ENCODE results near the gene FIGNL1. TPM values are rescaled to one million over a fixed set of nuclear protein-coding genes. Genes with fewer than 3 reads are reported as not detected.

Gene FIGNL1
- total and polyA plus RNA-seq, 2 of the 4 experiments (the other 2 are of a cell fraction): 8.2 to 27.1 TPM

GRCh38 chr7:50449501-50449880 is 659 bp downstream of the FIGNL1 start:
- DNase-seq: no peak
- Histone ChIP-seq H3K4me3 (ENCODE audit: insufficient read depth, low read depth, low read length) (peak overlapping the region; percentile 79), H4K20me1 (ENCODE audit: insufficient read depth, low read length) (no peaks in the 10 kb centered on the region), H3K9me1 (ENCODE audit: insufficient read depth, low read length) (no peaks in the 10 kb centered on the region), H3K36me3 (ENCODE audit: control insufficient read depth, insufficient read depth, low read length) (peaks cover 7% of the 10 kb centered on the region), H2BK20ac (ENCODE audit: low read depth, low read length) (no peak overlapping the region), H3K14ac (replicated peaks; ENCODE audit: low read depth, low read length) (no peak overlapping the region), H4K5ac (ENCODE audit: low read depth, low read length) (no peak overlapping the region), H3K4me1 (ENCODE audit: control insufficient read depth, insufficient read depth, low read length) (no peaks in the 10 kb centered on the region), H4K91ac (ENCODE audit: insufficient read depth, low read depth, low read length) (no peak overlapping the region), H3K4ac (ENCODE audit: low read depth, low read length) (no peak overlapping the region), H3K27me3 (ENCODE audit: control insufficient read depth, insufficient read depth, low read length) (peaks cover 4% of the 10 kb centered on the region), H4K8ac (ENCODE audit: low read depth in 2 of 2, low read length in 2 of 2) (no peak overlapping the region), H3K18ac (ENCODE audit: low read depth, low read length) (no peak overlapping the region), H3K9ac (ENCODE audit: low read depth, low read length) (peak overlapping the region; percentile 70), H2BK5ac (ENCODE audit: low read depth, low read length, poor library complexity, severe bottlenecking) (no peak overlapping the region), H2BK120ac (ENCODE audit: low read depth, low read length) (no peak overlapping the region), H3K4me2 (ENCODE audit: low read depth, low read length) (peak overlapping the region; percentile 84), H2AFZ (replicated peaks; ENCODE audit: low read length, poor library complexity) (peak overlapping the region; percentile 98), H3K27ac (ENCODE audit: insufficient read depth, low read length) (no peak overlapping the region), H3K79me1 (ENCODE audit: low read depth in 1 of 2, low read length in 2 of 2) (peaks cover 12 to 15% of the 10 kb centered on the region in 2 experiments), H2AK5ac (ENCODE audit: low read depth, low read length) (no peak overlapping the region), H2AK9ac (replicated peaks; ENCODE audit: low read depth, low read length, poor library complexity) (peak overlapping the region; percentile 11), H3K56ac (ENCODE audit: extremely low read depth, insufficient read depth, low read length) (peak overlapping the region; percentile 24), H2BK15ac (ENCODE audit: low read depth, low read length) (no peak overlapping the region), H3K9me3 (ENCODE audit: control insufficient read depth, insufficient read depth, low read length) (no peaks in the 10 kb centered on the region), H3K23ac (ENCODE audit: low read depth, low read length) (no peak overlapping the region)
- BruUV-seq (replicated peaks): no TSS peak
- ATAC-seq (ENCODE audit: low read depth): no peak
- ChIA-PET CTCF (no interaction called here), POLR2A (ENCODE audit: unreplicated experiment) (no interaction called here)
- no CpG with 5 or more reads among the region's 5 CpGs for WGBS, 2 experiments (ENCODE audit: extremely low coverage in 2 of 2, insufficient read length in 1 of 2)
- in situ Hi-C loops (cut with MboI; ENCODE audit: low sequenced_read_pairs) (no loop called here), dilution Hi-C loops (cut with HindIII; ENCODE audit: low sequenced_read_pairs, unreplicated experiment) (no loop called here), intact Hi-C loops (cut with micrococcal nuclease) (no loop called here)
- TF ChIP-seq SMC3 (IDR thresholded peaks at IDR 0.05; ENCODE audit: low read depth, low read length): no peak
- TF ChIP-seq USF2 (IDR thresholded peaks at IDR 0.05; ENCODE audit: low read depth, low read length): no peak
- TF ChIP-seq ELK1 (IDR thresholded peaks at IDR 0.05; ENCODE audit: borderline replicate concordance, low read depth, low read length): no peak
- TF ChIP-seq RAD21 (IDR thresholded peaks at IDR 0.05; ENCODE audit: low read length): no peak
- TF ChIP-seq FOS (IDR thresholded peaks at IDR 0.05; ENCODE audit: low read depth, low read length): no peak
- no peak for TF ChIP-seq MAZ (IDR thresholded peaks at IDR 0.05; ENCODE audit: borderline replicate concordance, low read depth, low read length)
- TF ChIP-seq NFE2L2 (IDR thresholded peaks at IDR 0.05; ENCODE audit: low read depth, low read length): no peak
- no peak for TF ChIP-seq RFX5 (IDR thresholded peaks at IDR 0.05; ENCODE audit: low read depth, low read length)
- no peak for TF ChIP-seq CHD1 (IDR thresholded peaks at IDR 0.05; ENCODE audit: low read depth, low read length)
- TF ChIP-seq POLR2A (IDR thresholded peaks at IDR 0.05; ENCODE audit: low read depth, low read length): no peak
- TF ChIP-seq CEBPB (IDR thresholded peaks at IDR 0.05; ENCODE audit: low read depth, low read length): no peak
- no peak for TF ChIP-seq MXI1 (IDR thresholded peaks at IDR 0.05; ENCODE audit: borderline replicate concordance, low read depth, low read length)
- TF ChIP-seq MAFK (IDR thresholded peaks at IDR 0.05; ENCODE audit: low read depth, low read length): no peak
- no peak for TF ChIP-seq RCOR1 (IDR thresholded peaks at IDR 0.05; ENCODE audit: insufficient replicate concordance, low read length)
- TF ChIP-seq BHLHE40 (IDR thresholded peaks at IDR 0.05; ENCODE audit: low read depth, low read length): no peak
